Measurements from ENCODE around the gene LBP.
"Not testable (repeated sequence)": the region's sequence is repeated elsewhere in the genome, so short reads cannot be mapped to it uniquely, and the experiment has no call there.

Gene LBP

GRCh38 chr20:38321959-38322598 lies 24.2 kb upstream of the LBP start:
- peak; percentile 53 for DNase-seq

- DNase-seq: no peak
Measured at GRCh38 chr20:38324159-38324558, 22.1 kb upstream of the LBP start.

GRCh38 chr20:38325167-38325566 lies 21.1 kb upstream of the LBP start:
- no peak for DNase-seq

- DNase-seq: peak; percentile 43
Measured at GRCh38 chr20:38325905-38326304, 20.4 kb upstream of the LBP start.

- no peak for DNase-seq
Measured at GRCh38 chr20:38326309-38326708, 20.0 kb upstream of the LBP start.

- DNase-seq: no peak
Measured at GRCh38 chr20:38330638-38331037, 15.6 kb upstream of the LBP start.

- no peak for DNase-seq
Measured at GRCh38 chr20:38331245-38331644, 15.0 kb upstream of the LBP start.

- no peak for DNase-seq
Measured at GRCh38 chr20:38331814-38332213, 14.5 kb upstream of the LBP start.

- no peak for DNase-seq
Measured at GRCh38 chr20:38334016-38334415, 12.3 kb upstream of the LBP start.

GRCh38 chr20:38336726-38337125 lies 9.6 kb upstream of the LBP start:
- DNase-seq: no peak

GRCh38 chr20:38337561-38338140 lies 8.6 kb upstream of the LBP start:
- peak; percentile 80 for DNase-seq

- peak; percentile 66 for DNase-seq
Measured at GRCh38 chr20:38338849-38339520, 7.3 kb upstream of the LBP start.

GRCh38 chr20:38339521-38339896 lies 6.8 kb upstream of the LBP start:
- not testable (repeated sequence) for DNase-seq

- DNase-seq: no peak
Measured at GRCh38 chr20:38339997-38340396, 6.3 kb upstream of the LBP start.

GRCh38 chr20:38340693-38341092 lies 5.6 kb upstream of the LBP start:
- DNase-seq: no peak

GRCh38 chr20:38342216-38342615 lies 4.1 kb upstream of the LBP start:
- no peak for DNase-seq

GRCh38 chr20:38342713-38343310 lies 3.5 kb upstream of the LBP start:
- DNase-seq: peak; percentile 86

GRCh38 chr20:38343311-38344106 lies 2.8 kb upstream of the LBP start:
- peak; percentile 52 for DNase-seq

GRCh38 chr20:38344107-38344701 lies 2.1 kb upstream of the LBP start:
- DNase-seq: no peak

GRCh38 chr20:38345643-38346042 lies 639 bp upstream of the LBP start:
- DNase-seq: no peak

GRCh38 chr20:38346741-38347140 lies 459 bp downstream of the LBP start:
- DNase-seq: no peak

GRCh38 chr20:38349856-38350255 lies 3.6 kb downstream of the LBP start:
- no peak for DNase-seq
